Measurements from ENCODE around the gene AZU1. TPM values are rescaled to one million over a fixed set of nuclear protein-coding genes. Genes with fewer than 3 reads are reported as not detected.

AZU1 gene
- total RNA-seq, 2 donors from 2014 or later, result 2.5 to 3.7 TPM

DNA sequence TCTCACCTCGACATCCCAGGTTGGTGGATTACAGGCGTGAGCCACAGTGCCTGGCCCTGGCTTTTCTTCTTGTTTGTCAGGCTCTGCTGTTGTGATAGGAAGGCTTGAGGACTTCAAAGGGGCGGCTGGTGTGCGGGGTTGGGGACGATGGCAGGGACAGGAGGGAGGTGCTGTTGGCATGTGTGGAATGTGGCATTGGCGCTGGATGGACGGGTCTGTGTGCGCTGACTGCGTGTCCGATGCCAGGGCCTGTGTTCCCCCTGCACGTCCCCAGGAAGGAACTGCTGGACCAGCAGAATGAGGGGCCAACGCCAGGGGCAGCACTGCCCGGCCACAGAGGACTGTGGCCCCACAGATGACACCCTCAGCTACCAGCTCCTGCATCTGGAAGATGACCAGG is 43.1 kb upstream of the AZU1 start:
- H3K27me3 ChIP-seq (ENCODE audit: control insufficient read depth, insufficient read depth, low read length, poor library complexity, severe bottlenecking), result no peaks in the 10 kb centered on the region
- WGBS, 2 experiments (ENCODE audit: insufficient coverage in 1 of 2, insufficient read length in 1 of 2), result 95% methylated on average over 13 of the region's 13 CpGs
- Mint-ChIP-seq H3K27me3 (ENCODE audit: insufficient read depth) (no peaks in the 10 kb centered on the region), H3K9me3 (peaks cover 3% of the 10 kb centered on the region), H3K4me3 (peak overlapping the region; percentile 58), H3K36me3 (ENCODE audit: low read depth) (peaks cover 10% of the 10 kb centered on the region), H3K27ac (peak overlapping the region; percentile 72), H3K4me1 (peaks cover 22% of the 10 kb centered on the region)
- H3K36me3 ChIP-seq (ENCODE audit: control insufficient read depth, insufficient read depth, low read length), result peaks cover 4% of the 10 kb centered on the region
- peak overlapping the region; percentile 81 for H3K4me3 ChIP-seq (ENCODE audit: low read length)
- H3K9ac ChIP-seq (ENCODE audit: extremely low read depth, low read length, poor library complexity, severe bottlenecking), result peak overlapping the region; percentile 20
- TF ChIP-seq, protein P1, sequence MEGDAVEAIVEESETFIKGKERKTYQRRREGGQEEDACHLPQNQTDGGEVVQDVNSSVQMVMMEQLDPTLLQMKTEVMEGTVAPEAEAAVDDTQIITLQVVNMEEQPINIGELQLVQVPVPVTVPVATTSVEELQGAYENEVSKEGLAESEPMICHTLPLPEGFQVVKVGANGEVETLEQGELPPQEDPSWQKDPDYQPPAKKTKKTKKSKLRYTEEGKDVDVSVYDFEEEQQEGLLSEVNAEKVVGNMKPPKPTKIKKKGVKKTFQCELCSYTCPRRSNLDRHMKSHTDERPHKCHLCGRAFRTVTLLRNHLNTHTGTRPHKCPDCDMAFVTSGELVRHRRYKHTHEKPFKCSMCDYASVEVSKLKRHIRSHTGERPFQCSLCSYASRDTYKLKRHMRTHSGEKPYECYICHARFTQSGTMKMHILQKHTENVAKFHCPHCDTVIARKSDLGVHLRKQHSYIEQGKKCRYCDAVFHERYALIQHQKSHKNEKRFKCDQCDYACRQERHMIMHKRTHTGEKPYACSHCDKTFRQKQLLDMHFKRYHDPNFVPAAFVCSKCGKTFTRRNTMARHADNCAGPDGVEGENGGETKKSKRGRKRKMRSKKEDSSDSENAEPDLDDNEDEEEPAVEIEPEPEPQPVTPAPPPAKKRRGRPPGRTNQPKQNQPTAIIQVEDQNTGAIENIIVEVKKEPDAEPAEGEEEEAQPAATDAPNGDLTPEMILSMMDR (conservative IDR thresholded peaks at IDR 0.05), result no peak
- DNase-seq, result no peak
- no peaks in the 10 kb centered on the region for H3K9me3 ChIP-seq (ENCODE audit: control insufficient read depth, low read length)
- H3K4me1 ChIP-seq (ENCODE audit: control insufficient read depth, insufficient read depth, low read length), result peaks cover 4% of the 10 kb centered on the region
- no peak overlapping the region for H3K27ac ChIP-seq (ENCODE audit: low read depth, low read length)

- Mint-ChIP-seq H3K4me1 (peaks cover 25% of the 10 kb centered on the region), H3K9me3 (peaks cover 3% of the 10 kb centered on the region), H3K4me3 (no peak overlapping the region), H3K27ac (no peak overlapping the region), H3K36me3 (ENCODE audit: low read depth) (peaks cover 8% of the 10 kb centered on the region), H3K27me3 (ENCODE audit: insufficient read depth) (no peaks in the 10 kb centered on the region)
- Histone ChIP-seq H3K36me3 (ENCODE audit: control insufficient read depth, insufficient read depth, low read length) (peaks cover 4% of the 10 kb centered on the region), H3K27ac (ENCODE audit: low read depth, low read length) (no peak overlapping the region), H3K9me3 (ENCODE audit: control insufficient read depth, low read length) (no peaks in the 10 kb centered on the region), H3K9ac (ENCODE audit: extremely low read depth, low read length, poor library complexity, severe bottlenecking) (no peak overlapping the region), H3K4me3 (ENCODE audit: low read length) (no peak overlapping the region), H3K27me3 (ENCODE audit: control insufficient read depth, insufficient read depth, low read length, poor library complexity, severe bottlenecking) (no peaks in the 10 kb centered on the region), H3K4me1 (ENCODE audit: control insufficient read depth, insufficient read depth, low read length) (peaks cover 4% of the 10 kb centered on the region)
- TF ChIP-seq, protein P1 (conservative IDR thresholded peaks at IDR 0.05), result no peak
- 92 to 94% methylated on average over 16 of the region's 16 CpGs for WGBS, 2 experiments (ENCODE audit: insufficient coverage in 1 of 2, insufficient read length in 1 of 2)
- no peak for DNase-seq
Observed at GRCh38 chr19:787536-787935, 40.1 kb upstream of the AZU1 start.

GRCh38 chr19:788686-788982 is 39.0 kb upstream of the AZU1 start:
- Mint-ChIP-seq H3K4me3 (no peak overlapping the region), H3K4me1 (peaks cover 18% of the 10 kb centered on the region)
- peak overlapping the region; percentile 93 for H3K27ac ChIP-seq (ENCODE audit: low read depth, low read length)

More at GRCh38 chr19:788686-788982, 39.0 kb upstream of the AZU1 start:
- no peaks in the 10 kb centered on the region for H3K9me3 ChIP-seq (ENCODE audit: control insufficient read depth, low read length)
- H3K36me3 Mint-ChIP-seq (ENCODE audit: low read depth), result peaks cover 8% of the 10 kb centered on the region
- no peaks in the 10 kb centered on the region for H3K27me3 ChIP-seq (ENCODE audit: control insufficient read depth, insufficient read depth, low read length, poor library complexity, severe bottlenecking)
- H3K4me1 ChIP-seq (ENCODE audit: control insufficient read depth, insufficient read depth, low read length), result peaks cover 4% of the 10 kb centered on the region
- peaks cover 4% of the 10 kb centered on the region for H3K36me3 ChIP-seq (ENCODE audit: control insufficient read depth, insufficient read depth, low read length)
- TF ChIP-seq, protein P1 (conservative IDR thresholded peaks at IDR 0.05), result no peak
- H3K27ac Mint-ChIP-seq, result peak overlapping the region; percentile 75
- H3K27me3 Mint-ChIP-seq (ENCODE audit: insufficient read depth), result no peaks in the 10 kb centered on the region
- H3K9ac ChIP-seq (ENCODE audit: extremely low read depth, low read length, poor library complexity, severe bottlenecking), result no peak overlapping the region
- H3K4me3 ChIP-seq (ENCODE audit: low read length), result no peak overlapping the region
- peaks cover 3% of the 10 kb centered on the region for H3K9me3 Mint-ChIP-seq
- 69 to 86% methylated on average over 5 to 11 of the region's 11 CpGs for WGBS, 2 experiments (ENCODE audit: insufficient coverage in 1 of 2, insufficient read length in 1 of 2)
- DNase-seq, result no peak

Data from endodermal cell (in vitro differentiated cells).